Nephron progenitor cell (in vitro differentiated cells): Measurements from ENCODE around the gene SSX3.
A peak's percentile ranks its signal among the peaks of the same experiment; 100 is the strongest.
"Not testable (repeated sequence)": the region's sequence is repeated elsewhere in the genome, so short reads cannot be mapped to it uniquely, and the experiment has no call there.

ENCODE experiments used
- DNase-seq: peaks from one replicate; pipeline ENCODE4 v3.0.0; 2021
- H3K27ac Mint-ChIP-seq: 2 replicates; pipeline ENCODE4 v1.8.0; 2021; ENCODE audit warnings: mild to moderate bottlenecking, moderate library complexity, mixed read lengths
- H3K27me3 Mint-ChIP-seq: 2 replicates; pipeline ENCODE4 v1.8.0; 2021; ENCODE audit warnings: mild to moderate bottlenecking, low read depth, mixed read lengths; ENCODE audit not compliant: poor library complexity
- H3K36me3 Mint-ChIP-seq: 2 replicates; pipeline ENCODE4 v1.8.0; 2021; ENCODE audit warnings: low read depth, mixed read lengths
- H3K4me1 Mint-ChIP-seq: 2 replicates; pipeline ENCODE4 v1.8.0; 2021; ENCODE audit warnings: mixed read lengths
- H3K4me3 Mint-ChIP-seq: 2 replicates; pipeline ENCODE4 v1.8.0; 2021; ENCODE audit warnings: mild to moderate bottlenecking, moderate library complexity, mixed read lengths
- H3K9me3 Mint-ChIP-seq: 2 replicates; pipeline ENCODE4 v1.8.0; 2021; ENCODE audit warnings: mild to moderate bottlenecking, moderate library complexity, mixed read lengths
- CTCF ChIP-seq: fragments of 200-600 bp; sonication (generic); IDR thresholded peaks from 2 replicates; pipeline ENCODE4 v1.5.0; 2021; ENCODE audit warnings: antibody characterized with exemption

SSX3 gene, protein sequence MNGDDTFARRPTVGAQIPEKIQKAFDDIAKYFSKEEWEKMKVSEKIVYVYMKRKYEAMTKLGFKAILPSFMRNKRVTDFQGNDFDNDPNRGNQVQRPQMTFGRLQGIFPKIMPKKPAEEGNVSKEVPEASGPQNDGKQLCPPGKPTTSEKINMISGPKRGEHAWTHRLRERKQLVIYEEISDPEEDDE

GRCh38 chrX:48356315-48357094 is at the start of gene SSX3:
SSX3 (minus strand) TSS chrX:48356703; CDS start chrX:48355249, 1,454 bp downstream.
- H3K4me3 Mint-ChIP-seq, H3K36me3 Mint-ChIP-seq, DNase-seq, H3K27me3 Mint-ChIP-seq: not testable (repeated sequence)
- H3K9me3 Mint-ChIP-seq, result peaks cover 56% of the 10 kb centered on the region
- H3K27ac Mint-ChIP-seq, result peak within 1 kb of the TSS; percentile 77
- peaks cover 15% of the 10 kb centered on the region for H3K4me1 Mint-ChIP-seq

DNA sequence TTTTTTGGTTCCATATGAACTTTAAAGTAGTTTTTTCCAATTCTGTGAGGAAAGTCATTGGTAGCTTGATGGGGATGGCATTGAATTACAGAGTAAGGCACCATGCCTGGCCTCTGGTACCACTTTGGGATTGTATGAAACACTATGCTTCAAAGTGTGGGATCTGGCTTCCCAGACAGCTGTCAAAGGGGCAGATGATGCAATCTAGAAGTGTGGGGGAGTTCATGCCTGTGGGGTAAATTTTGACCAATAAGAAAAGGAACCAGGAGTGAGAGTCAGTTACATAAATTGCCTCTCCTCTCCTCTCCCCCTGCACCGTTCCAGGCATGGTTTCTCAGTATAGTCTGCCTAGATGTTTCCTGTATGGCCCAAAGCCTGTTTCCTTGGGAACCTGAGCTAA is 41.3 kb upstream of the SSX3 start:
- not testable (repeated sequence) for H3K4me1 Mint-ChIP-seq, H3K36me3 Mint-ChIP-seq, H3K27me3 Mint-ChIP-seq, H3K4me3 Mint-ChIP-seq, H3K9me3 Mint-ChIP-seq, DNase-seq, H3K27ac Mint-ChIP-seq

DNA sequence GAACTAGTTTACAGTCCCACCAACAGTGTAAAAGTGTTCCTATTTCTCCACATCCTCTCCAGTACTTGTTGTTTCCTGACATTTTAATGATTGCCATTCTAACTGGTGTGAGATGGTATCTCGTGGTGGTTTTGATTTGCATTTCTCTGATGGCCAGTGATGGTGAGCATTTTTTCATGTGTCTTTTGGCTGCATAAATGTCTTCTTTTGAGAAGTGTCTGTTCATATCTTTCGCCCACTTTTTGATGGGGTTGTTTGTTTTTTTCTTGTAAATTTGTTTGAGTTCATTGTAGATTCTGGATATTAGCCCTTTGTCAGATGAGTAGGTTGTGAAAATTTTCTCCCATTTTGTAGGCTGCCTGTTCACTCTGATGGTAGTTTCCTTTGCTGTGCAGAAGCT is 40.4 kb upstream of the SSX3 start:
- H3K4me1 Mint-ChIP-seq, DNase-seq, H3K36me3 Mint-ChIP-seq, H3K4me3 Mint-ChIP-seq, H3K27me3 Mint-ChIP-seq, H3K9me3 Mint-ChIP-seq, H3K27ac Mint-ChIP-seq: not testable (repeated sequence)

GRCh38 chrX:48383239-48383638 is 26.7 kb upstream of the SSX3 start, which contains the start of gene SSX4:
SSX4 (plus strand) TSS chrX:48383539; CDS start chrX:48384054, 515 bp downstream.
- not testable (repeated sequence) for H3K9me3 Mint-ChIP-seq, H3K36me3 Mint-ChIP-seq, H3K27ac Mint-ChIP-seq, H3K4me1 Mint-ChIP-seq, DNase-seq, H3K4me3 Mint-ChIP-seq, H3K27me3 Mint-ChIP-seq

GRCh38 chrX:48370408-48370807 is 13.9 kb upstream of the SSX3 start:
- H3K4me3 Mint-ChIP-seq, H3K4me1 Mint-ChIP-seq, H3K27me3 Mint-ChIP-seq, DNase-seq, H3K9me3 Mint-ChIP-seq, H3K36me3 Mint-ChIP-seq, H3K27ac Mint-ChIP-seq: not testable (repeated sequence)

GRCh38 chrX:48367717-48368408 is 11.4 kb upstream of the SSX3 start:
- not testable (repeated sequence) for H3K4me3 Mint-ChIP-seq, DNase-seq, H3K27me3 Mint-ChIP-seq, H3K4me1 Mint-ChIP-seq, H3K27ac Mint-ChIP-seq, H3K36me3 Mint-ChIP-seq
- H3K9me3 Mint-ChIP-seq, result peaks cover 24% of the 10 kb centered on the region

DNA sequence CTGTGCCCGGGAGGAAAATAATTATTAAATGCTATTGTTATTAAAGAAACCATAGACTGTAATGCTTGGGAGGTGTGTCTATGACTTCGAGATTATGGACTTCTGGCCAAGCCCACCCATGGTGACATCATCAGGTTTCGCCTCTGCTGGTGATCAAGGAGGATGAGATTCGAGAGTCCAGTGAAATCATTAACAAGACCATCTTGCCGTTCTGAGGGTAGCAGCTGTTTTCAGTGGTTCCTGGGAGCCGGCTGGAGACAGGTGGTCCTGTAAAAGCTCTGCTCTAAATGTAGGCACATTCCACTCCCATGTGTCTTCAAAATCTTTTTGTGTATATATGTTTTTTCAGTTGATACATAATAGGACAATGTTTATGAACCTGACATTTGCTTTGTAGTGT is 2.8 kb upstream of the SSX3 start:
- H3K27ac Mint-ChIP-seq, H3K4me3 Mint-ChIP-seq, DNase-seq, H3K27me3 Mint-ChIP-seq, H3K36me3 Mint-ChIP-seq: not testable (repeated sequence)
- H3K9me3 Mint-ChIP-seq, result peaks cover 52% of the 10 kb centered on the region
- H3K4me1 Mint-ChIP-seq, result peaks cover 11% of the 10 kb centered on the region

DNA sequence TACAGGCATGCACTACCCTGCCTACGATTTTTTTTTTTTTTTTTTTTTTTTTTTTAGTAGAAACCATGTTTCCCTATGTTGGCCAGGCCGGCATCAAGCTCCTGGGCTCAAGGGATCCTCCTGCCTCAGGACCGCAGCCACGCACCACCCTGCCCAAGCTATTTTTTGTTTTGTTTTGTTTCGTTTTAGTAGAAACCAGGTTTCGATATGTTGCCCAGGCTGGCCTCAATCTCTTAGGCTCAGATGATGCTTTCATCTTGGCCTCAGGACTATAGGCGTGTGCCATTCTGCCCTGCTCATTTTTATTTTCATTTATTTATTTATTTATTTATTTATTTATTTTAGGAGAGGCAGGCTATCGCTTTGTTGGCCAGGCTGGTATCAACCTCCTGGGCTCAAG is 1.2 kb upstream of the SSX3 start:
- DNase-seq, result no peak
- Mint-ChIP-seq H3K9me3 (peaks cover 54% of the 10 kb centered on the region), H3K4me1 (peaks cover 15% of the 10 kb centered on the region), H3K27me3 (peaks cover 5% of the 10 kb centered on the region), H3K36me3 (no peaks in the 10 kb centered on the region), H3K4me3 (no peak overlapping the region), H3K27ac (no peak overlapping the region)
- TF ChIP-seq CTCF, result no peak

- peaks cover 42% of the 10 kb centered on the region for H3K9me3 Mint-ChIP-seq
- H3K4me3 Mint-ChIP-seq, H3K27ac Mint-ChIP-seq, H3K36me3 Mint-ChIP-seq, H3K27me3 Mint-ChIP-seq, DNase-seq, H3K4me1 Mint-ChIP-seq: not testable (repeated sequence)
These were observed 10.4 kb downstream of the SSX3 start for GRCh38 chrX:48346059-48346458.

DNA sequence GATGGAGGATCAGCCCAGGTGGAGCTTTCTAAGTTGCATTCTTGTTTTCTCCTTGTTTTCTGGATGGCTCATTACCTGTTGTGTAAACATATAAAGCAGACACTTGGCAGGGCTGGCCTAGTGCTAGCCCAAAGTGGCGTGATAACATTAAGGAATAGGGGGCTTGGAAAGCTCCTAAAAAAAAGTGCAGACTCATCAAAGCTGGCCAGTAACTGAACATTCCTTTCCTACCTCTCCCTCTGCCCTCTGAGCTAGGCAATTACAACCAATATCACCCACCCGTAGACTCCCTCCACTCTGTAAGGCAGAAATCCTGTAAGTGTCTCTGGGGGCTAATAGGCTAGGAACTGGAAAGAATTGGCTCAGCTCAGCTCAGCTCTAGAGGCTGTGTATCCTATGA is 42.5 kb downstream of the SSX3 start:
- not testable (repeated sequence) for H3K4me3 Mint-ChIP-seq, H3K36me3 Mint-ChIP-seq, H3K27me3 Mint-ChIP-seq

More for the DNA sequence above, 42.5 kb downstream of the SSX3 start:
- H3K27ac Mint-ChIP-seq, H3K4me1 Mint-ChIP-seq, DNase-seq: not testable (repeated sequence)
- H3K9me3 Mint-ChIP-seq, result peaks cover 22% of the 10 kb centered on the region
